Activated effector memory CD4-positive, alpha-beta T cell treated with anti-CD3 and anti-CD28 coated beads, Interleukin-2, amount 50 U/mL, for 16 hours (primary cell): Measurements from ENCODE around the gene RFX4.
"Not testable (repeated sequence)": the region's sequence is repeated elsewhere in the genome, so short reads cannot be mapped to it uniquely, and the experiment has no call there.

Experiments
- DNase-seq: peaks from one replicate; pipeline ENCODE4 v3.0.0-alpha.2; 2020

Gene RFX4

GRCh38 chr12:106594447-106594846 is 11.6 kb downstream of the RFX4 start:
- DNase-seq: no peak

GRCh38 chr12:106595268-106595667 is 12.5 kb downstream of the RFX4 start:
- no peak for DNase-seq

- DNase-seq: no peak
These were observed 15.2 kb downstream of the RFX4 start for GRCh38 chr12:106598003-106598402.

- DNase-seq: no peak
These were observed 16.5 kb downstream of the RFX4 start for GRCh38 chr12:106599302-106599701.

- no peak for DNase-seq
These were observed 17.7 kb downstream of the RFX4 start for GRCh38 chr12:106600503-106600902.

GRCh38 chr12:106601031-106601430 is 18.2 kb downstream of the RFX4 start:
- no peak for DNase-seq

GRCh38 chr12:106601496-106601895 is 18.7 kb downstream of the RFX4 start:
- no peak for DNase-seq

- no peak for DNase-seq
These were observed 19.3 kb downstream of the RFX4 start for GRCh38 chr12:106602076-106602475.

- no peak for DNase-seq
These were observed 22.4 kb downstream of the RFX4 start for GRCh38 chr12:106605254-106605653.

- DNase-seq: not testable (repeated sequence)
These were observed 37.8 kb downstream of the RFX4 start for GRCh38 chr12:106620588-106620987.

GRCh38 chr12:106625976-106626375 is 43.2 kb downstream of the RFX4 start:
- no peak for DNase-seq

GRCh38 chr12:106629797-106630659 is 47.2 kb downstream of the RFX4 start:
- DNase-seq: no peak

GRCh38 chr12:106631150-106631549 is 48.3 kb downstream of the RFX4 start:
- DNase-seq: no peak

- DNase-seq: no peak
These were observed 49.0 kb downstream of the RFX4 start for GRCh38 chr12:106631797-106632196.

- DNase-seq: no peak
These were observed 50.1 kb downstream of the RFX4 start for GRCh38 chr12:106632797-106633450.

GRCh38 chr12:106633451-106633823 is 50.6 kb downstream of the RFX4 start:
- no peak for DNase-seq

- no peak for DNase-seq
These were observed 51.4 kb downstream of the RFX4 start for GRCh38 chr12:106634206-106634605.

GRCh38 chr12:106643000-106643399 is 60.2 kb downstream of the RFX4 start:
- no peak for DNase-seq

- DNase-seq: no peak
These were observed 61.7 kb downstream of the RFX4 start for GRCh38 chr12:106644335-106645073.

GRCh38 chr12:106645074-106645421 is 62.2 kb downstream of the RFX4 start:
- no peak for DNase-seq

- DNase-seq: no peak
These were observed 62.9 kb downstream of the RFX4 start for GRCh38 chr12:106645465-106646330.

- DNase-seq: no peak
These were observed 63.7 kb downstream of the RFX4 start for GRCh38 chr12:106646472-106646871.
